ENCODE measurements around the gene AUTS2.
"Not testable (repeated sequence)": the region's sequence is repeated elsewhere in the genome, so short reads cannot be mapped to it uniquely, and the experiment has no call there.

AUTS2 gene

DNA sequence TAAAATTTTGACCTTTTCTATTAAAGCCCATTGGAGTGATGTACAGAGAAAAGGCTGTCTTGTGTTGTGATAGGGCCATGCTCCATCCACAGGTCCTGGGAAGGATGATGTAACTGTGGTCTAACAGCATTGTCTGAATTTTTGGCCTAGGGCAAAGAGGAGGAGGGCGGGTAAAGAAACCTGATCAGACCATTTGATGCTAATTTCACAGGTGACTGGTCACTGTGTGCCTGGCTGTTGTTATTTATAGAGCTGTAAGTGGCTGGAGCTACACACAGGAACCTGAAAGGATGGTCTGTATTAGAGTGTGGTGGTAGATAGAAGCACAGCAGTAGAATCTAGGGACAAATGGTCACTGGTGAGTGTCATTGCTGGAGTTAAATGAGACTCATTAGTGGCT, 182.1 kb downstream of the AUTS2 start:
- Histone ChIP-seq H3K9me3 (ENCODE audit: insufficient read depth, low read depth, low read length) (no peaks in the 10 kb centered on the region), H3K27me3 (ENCODE audit: insufficient read depth, low read length) (no peaks in the 10 kb centered on the region), H3K4me3 (ENCODE audit: low read length) (no peak overlapping the region), H3K4me1 (ENCODE audit: insufficient read depth, low read length) (peaks cover 19% of the 10 kb centered on the region), H3K27ac (ENCODE audit: low read depth, low read length) (no peak overlapping the region), H3K36me3 (ENCODE audit: insufficient read depth, low read length) (no peaks in the 10 kb centered on the region), H3K9ac (ENCODE audit: low read depth, low read length) (no peak overlapping the region)
- WGBS: 53% methylated on average over 1 of the region's 1 CpG

DNA sequence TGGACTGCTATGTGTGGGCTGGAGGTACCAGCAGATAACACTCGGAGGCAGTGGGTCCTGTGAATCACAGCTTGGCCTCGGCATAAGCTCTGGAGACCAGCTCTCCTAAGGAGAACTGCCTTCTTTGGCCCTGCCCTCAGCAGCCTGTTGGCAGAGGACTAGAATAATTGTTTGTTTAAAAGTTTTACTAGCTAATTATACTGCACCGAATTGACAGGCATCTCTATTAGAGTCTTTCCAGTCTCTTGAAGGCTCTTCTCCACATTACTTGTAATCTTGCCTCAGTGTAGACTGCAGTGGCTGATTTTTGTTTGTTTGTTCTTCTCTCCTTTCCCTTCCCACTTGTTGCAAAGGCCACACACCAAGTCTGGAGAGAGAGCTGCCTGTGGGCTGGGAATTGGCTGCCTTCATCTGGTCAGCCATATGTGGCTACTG, 183.2 kb downstream of the AUTS2 start:
- H3K9me3 ChIP-seq (ENCODE audit: insufficient read depth, low read depth, low read length): no peaks in the 10 kb centered on the region
- no peaks in the 10 kb centered on the region for H3K36me3 ChIP-seq (ENCODE audit: insufficient read depth, low read length)
- no peak overlapping the region for H3K4me3 ChIP-seq (ENCODE audit: low read length)
- no peaks in the 10 kb centered on the region for H3K27me3 ChIP-seq (ENCODE audit: insufficient read depth, low read length)
- WGBS: 79% methylated on average over 3 of the region's 3 CpGs
- H3K4me1 ChIP-seq (ENCODE audit: insufficient read depth, low read length): peaks cover 19% of the 10 kb centered on the region
- no peak overlapping the region for H3K9ac ChIP-seq (ENCODE audit: low read depth, low read length)
- H3K27ac ChIP-seq (ENCODE audit: low read depth, low read length): no peak overlapping the region

- Histone ChIP-seq H3K36me3 (ENCODE audit: insufficient read depth, low read length) (no peaks in the 10 kb centered on the region), H3K4me3 (ENCODE audit: low read length) (no peak overlapping the region), H3K27ac (ENCODE audit: low read depth, low read length) (no peak overlapping the region), H3K9me3 (ENCODE audit: insufficient read depth, low read depth, low read length) (no peaks in the 10 kb centered on the region), H3K4me1 (ENCODE audit: insufficient read depth, low read length) (peaks cover 24% of the 10 kb centered on the region), H3K27me3 (ENCODE audit: insufficient read depth, low read length) (no peaks in the 10 kb centered on the region), H3K9ac (ENCODE audit: low read depth, low read length) (no peak overlapping the region)
- 93% methylated on average over 7 of the region's 7 CpGs for WGBS
These were observed 184.8 kb downstream of the AUTS2 start for GRCh38 chr7:69782917-69783684.

DNA sequence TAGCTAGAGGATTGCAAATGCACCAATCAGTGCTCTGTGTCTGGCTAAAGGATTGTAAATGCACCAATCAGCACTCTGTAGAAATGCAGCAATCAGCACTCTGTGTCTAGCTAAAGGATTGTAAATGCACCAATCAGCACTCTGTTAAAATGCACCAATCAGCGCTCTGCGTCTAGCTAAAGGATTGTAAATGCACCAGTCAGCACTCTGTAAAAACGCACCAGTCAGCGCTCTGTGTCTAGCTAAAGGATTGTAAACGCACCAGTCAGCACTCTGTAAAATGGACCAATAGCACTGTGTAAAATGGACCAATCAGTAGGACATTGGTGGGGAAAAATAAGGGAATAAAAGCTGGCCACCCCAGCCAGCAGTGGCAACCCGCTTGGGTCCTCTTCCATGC, 187.9 kb downstream of the AUTS2 start:
- 97% methylated on average over 6 of the region's 6 CpGs for WGBS
- H3K27me3 ChIP-seq (ENCODE audit: insufficient read depth, low read length); H3K9ac ChIP-seq (ENCODE audit: low read depth, low read length); H3K9me3 ChIP-seq (ENCODE audit: insufficient read depth, low read depth, low read length); H3K27ac ChIP-seq (ENCODE audit: low read depth, low read length); H3K4me3 ChIP-seq (ENCODE audit: low read length); H3K36me3 ChIP-seq (ENCODE audit: insufficient read depth, low read length): not testable (repeated sequence)
- H3K4me1 ChIP-seq (ENCODE audit: insufficient read depth, low read length): peaks cover 14% of the 10 kb centered on the region; the same call in 1 of the 2 replicates

- Histone ChIP-seq H3K36me3 (ENCODE audit: insufficient read depth, low read length) (no peaks in the 10 kb centered on the region), H3K27ac (ENCODE audit: low read depth, low read length) (no peak overlapping the region), H3K27me3 (ENCODE audit: insufficient read depth, low read length) (no peaks in the 10 kb centered on the region), H3K4me1 (ENCODE audit: insufficient read depth, low read length) (peaks cover 9% of the 10 kb centered on the region; the same call in 1 of the 2 replicates), H3K4me3 (ENCODE audit: low read length) (no peak overlapping the region), H3K9ac (ENCODE audit: low read depth, low read length) (no peak overlapping the region), H3K9me3 (ENCODE audit: insufficient read depth, low read depth, low read length) (no peaks in the 10 kb centered on the region)
- 92% methylated on average over 3 of the region's 3 CpGs for WGBS
These were observed 188.6 kb downstream of the AUTS2 start for GRCh38 chr7:69786730-69787395.

DNA sequence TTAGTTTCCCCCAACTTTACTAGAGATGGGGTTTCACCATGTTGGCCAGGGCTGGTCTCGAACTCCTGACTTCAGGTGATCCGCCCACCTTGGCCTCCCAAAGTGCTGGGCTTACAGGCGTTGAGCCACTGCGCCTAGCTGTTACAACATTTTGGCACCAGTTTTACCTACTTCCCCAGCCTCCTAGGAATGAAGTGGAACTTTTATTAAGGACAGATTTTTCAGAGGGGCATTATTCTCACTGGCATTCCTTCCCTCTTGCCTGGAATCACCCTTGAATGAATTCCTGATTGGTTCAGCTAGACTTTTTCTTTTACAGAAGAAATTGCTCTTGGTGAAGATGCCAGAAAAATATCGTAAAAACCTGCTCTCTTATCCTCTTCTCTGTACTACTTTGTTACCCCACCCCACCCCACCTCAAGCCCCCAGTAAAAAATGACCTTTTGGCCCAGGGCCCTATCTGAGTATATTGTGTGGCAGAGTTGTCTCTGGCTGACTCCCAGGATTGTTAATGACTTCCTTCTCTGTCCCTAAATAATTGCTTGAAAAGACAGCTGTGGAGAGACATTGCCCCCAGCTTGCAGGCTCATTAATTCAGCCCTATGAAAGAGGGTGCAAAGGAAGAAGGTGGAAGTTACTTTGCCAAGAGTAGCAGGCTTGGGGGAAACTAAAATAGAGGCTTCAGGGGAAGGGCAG, 189.6 kb downstream of the AUTS2 start:
- H3K4me1 ChIP-seq (ENCODE audit: insufficient read depth, low read length): peaks cover 9% of the 10 kb centered on the region; the same call in 1 of the 2 replicates
- no peaks in the 10 kb centered on the region for H3K36me3 ChIP-seq (ENCODE audit: insufficient read depth, low read length)
- 91% methylated on average over 5 of the region's 5 CpGs for WGBS
- H3K4me3 ChIP-seq (ENCODE audit: low read length): no peak overlapping the region
- no peak overlapping the region for H3K9ac ChIP-seq (ENCODE audit: low read depth, low read length)
- H3K9me3 ChIP-seq (ENCODE audit: insufficient read depth, low read depth, low read length): no peaks in the 10 kb centered on the region
- no peak overlapping the region for H3K27ac ChIP-seq (ENCODE audit: low read depth, low read length)
- no peaks in the 10 kb centered on the region for H3K27me3 ChIP-seq (ENCODE audit: insufficient read depth, low read length)

GRCh38 chr7:69789563-69789962, 191.3 kb downstream of the AUTS2 start:
- no peak overlapping the region for H3K4me3 ChIP-seq (ENCODE audit: low read length)
- H3K9ac ChIP-seq (ENCODE audit: low read depth, low read length): no peak overlapping the region
- WGBS: 83% methylated on average over 2 of the region's 2 CpGs
- H3K36me3 ChIP-seq (ENCODE audit: insufficient read depth, low read length): no peaks in the 10 kb centered on the region
- no peak overlapping the region for H3K27ac ChIP-seq (ENCODE audit: low read depth, low read length)
- H3K27me3 ChIP-seq (ENCODE audit: insufficient read depth, low read length): no peaks in the 10 kb centered on the region
- H3K4me1 ChIP-seq (ENCODE audit: insufficient read depth, low read length): peaks cover 14% of the 10 kb centered on the region; the same call in 1 of the 2 replicates
- no peaks in the 10 kb centered on the region for H3K9me3 ChIP-seq (ENCODE audit: insufficient read depth, low read depth, low read length)

DNA sequence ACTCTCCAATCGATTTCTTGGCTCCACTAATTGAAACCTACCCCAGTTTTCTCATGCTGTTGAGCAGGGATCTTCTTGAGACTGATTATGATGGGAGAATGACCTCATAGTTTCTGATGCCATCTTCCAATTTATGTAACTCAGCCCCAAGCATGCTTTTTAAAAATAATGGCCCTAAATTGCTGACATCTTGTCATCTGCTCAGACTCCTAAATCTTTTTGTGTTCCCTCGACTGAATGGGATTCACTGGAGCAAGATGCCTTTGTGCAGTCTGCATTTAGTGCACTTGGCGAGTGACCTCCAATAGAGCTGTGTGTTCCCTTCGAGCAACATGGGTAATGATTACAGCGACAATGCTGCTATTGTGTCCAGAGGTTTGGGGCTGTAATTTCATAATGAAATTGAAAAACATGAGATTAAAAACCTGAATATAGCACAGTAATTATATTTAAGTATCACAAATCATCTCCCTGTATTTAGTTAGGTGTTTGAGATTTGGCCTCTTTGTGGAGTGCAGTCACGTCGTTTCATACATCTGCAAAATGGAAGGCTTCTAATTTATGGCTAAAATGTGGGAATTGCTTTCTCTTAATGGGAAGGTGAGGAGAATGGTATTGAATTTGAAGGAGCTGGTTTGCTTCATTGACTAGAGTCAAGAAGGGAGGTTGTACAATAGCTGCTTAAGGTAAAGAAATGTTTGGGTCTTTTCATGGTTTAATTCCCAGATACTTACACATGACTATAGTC, 192.9 kb downstream of the AUTS2 start:
- H3K4me1 ChIP-seq (ENCODE audit: insufficient read depth, low read length): peaks cover 14% of the 10 kb centered on the region; the same call in 1 of the 2 replicates

DNA sequence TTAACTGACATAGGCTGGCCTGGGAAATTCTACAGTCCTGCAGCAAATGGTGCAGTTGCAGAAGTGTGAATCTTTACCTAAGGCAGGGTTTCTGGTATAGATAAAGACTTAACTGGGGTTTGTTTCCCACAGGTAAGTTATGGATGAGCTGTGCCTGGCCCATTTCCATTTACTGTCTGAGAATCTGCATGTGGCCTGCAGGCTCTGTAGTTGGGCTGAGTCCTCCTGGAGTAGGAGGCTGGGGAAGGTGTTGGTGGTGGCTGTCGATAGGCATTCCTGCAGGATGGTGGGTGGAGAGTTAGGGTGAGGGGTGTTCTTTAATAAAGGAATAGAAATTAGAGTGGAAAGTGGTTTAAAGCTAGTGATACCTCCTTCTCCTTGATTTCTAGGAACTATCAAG, 193.5 kb downstream of the AUTS2 start:
- Histone ChIP-seq H3K27ac (ENCODE audit: low read depth, low read length) (no peak overlapping the region), H3K9ac (ENCODE audit: low read depth, low read length) (no peak overlapping the region), H3K4me1 (ENCODE audit: insufficient read depth, low read length) (peaks cover 14% of the 10 kb centered on the region; the same call in 1 of the 2 replicates), H3K9me3 (ENCODE audit: insufficient read depth, low read depth, low read length) (no peaks in the 10 kb centered on the region), H3K36me3 (ENCODE audit: insufficient read depth, low read length) (no peaks in the 10 kb centered on the region), H3K4me3 (ENCODE audit: low read length) (no peak overlapping the region), H3K27me3 (ENCODE audit: insufficient read depth, low read length) (no peaks in the 10 kb centered on the region)
- WGBS: 59% methylated on average over 1 of the region's 1 CpG

More for the DNA sequence above, 192.9 kb downstream of the AUTS2 start:
- Histone ChIP-seq H3K9me3 (ENCODE audit: insufficient read depth, low read depth, low read length) (no peaks in the 10 kb centered on the region), H3K9ac (ENCODE audit: low read depth, low read length) (no peak overlapping the region), H3K27me3 (ENCODE audit: insufficient read depth, low read length) (no peaks in the 10 kb centered on the region), H3K27ac (ENCODE audit: low read depth, low read length) (no peak overlapping the region), H3K4me3 (ENCODE audit: low read length) (no peak overlapping the region), H3K36me3 (ENCODE audit: insufficient read depth, low read length) (no peaks in the 10 kb centered on the region)
- WGBS: 94% methylated on average over 7 of the region's 7 CpGs

- Histone ChIP-seq H3K27me3 (ENCODE audit: insufficient read depth, low read length) (no peaks in the 10 kb centered on the region), H3K9ac (ENCODE audit: low read depth, low read length) (no peak overlapping the region), H3K9me3 (ENCODE audit: insufficient read depth, low read depth, low read length) (no peaks in the 10 kb centered on the region), H3K27ac (ENCODE audit: low read depth, low read length) (no peak overlapping the region), H3K4me3 (ENCODE audit: low read length) (no peak overlapping the region), H3K4me1 (ENCODE audit: insufficient read depth, low read length) (peaks cover 21% of the 10 kb centered on the region; the same call in 1 of the 2 replicates), H3K36me3 (ENCODE audit: insufficient read depth, low read length) (no peaks in the 10 kb centered on the region)
- 96% methylated on average over 5 of the region's 5 CpGs for WGBS
These were observed 197.7 kb downstream of the AUTS2 start for GRCh38 chr7:69795932-69796331.
